Endodermal cell (in vitro differentiated cells): ENCODE results near the gene TMEM200A. TPM values are rescaled to one million over a fixed set of nuclear protein-coding genes. Genes with fewer than 3 reads are reported as not detected.

Experiments
- DNase-seq: peaks from one replicate; pipeline ENCODE4 v3.0.0-alpha.2; 2017
- H3K27ac ChIP-seq: 2 replicates; pipeline ENCODE4 v1.5.1; 2013; ENCODE audit warnings: mild to moderate bottlenecking, low read depth, low read length, moderate library complexity
- H3K27me3 ChIP-seq: 2 replicates; pipeline ENCODE4 v1.6.1; 2013; ENCODE audit warnings: mild to moderate bottlenecking, low read length, moderate library complexity; ENCODE audit not compliant: insufficient read depth, control insufficient read depth, poor library complexity, severe bottlenecking
- H3K36me3 ChIP-seq: 2 replicates; pipeline ENCODE4 v1.7.0; 2013; ENCODE audit warnings: mild to moderate bottlenecking, low read length, moderate library complexity; ENCODE audit not compliant: control insufficient read depth, insufficient read depth
- H3K4me1 ChIP-seq: one replicate; pipeline ENCODE4 v1.7.0; 2013; ENCODE audit warnings: low read length; ENCODE audit not compliant: control insufficient read depth, insufficient read depth
- H3K4me3 ChIP-seq: 2 replicates; pipeline ENCODE4 v1.5.1; 2013; ENCODE audit warnings: mild to moderate bottlenecking, low read length, moderate library complexity
- H3K9ac ChIP-seq: 2 replicates; pipeline ENCODE4 v1.6.1; 2013; ENCODE audit warnings: mild to moderate bottlenecking, low read length, moderate library complexity; ENCODE audit not compliant: poor library complexity, severe bottlenecking; ENCODE audit errors: extremely low read depth
- H3K9me3 ChIP-seq: 2 replicates; pipeline ENCODE4 v1.6.1; 2013; ENCODE audit warnings: mild to moderate bottlenecking, low read length, moderate library complexity; ENCODE audit not compliant: control insufficient read depth
- H3K27ac Mint-ChIP-seq: 2 replicates; pipeline ENCODE4 v1.8.0; 2020; ENCODE audit warnings: mixed read lengths
- H3K27me3 Mint-ChIP-seq: 2 replicates; pipeline ENCODE4 v1.8.0; 2021; ENCODE audit warnings: mild to moderate bottlenecking, mixed read lengths; ENCODE audit not compliant: insufficient read depth
- H3K36me3 Mint-ChIP-seq: 2 replicates; pipeline ENCODE4 v1.8.0; 2020; ENCODE audit warnings: low read depth, mixed read lengths
- H3K4me1 Mint-ChIP-seq: 2 replicates; pipeline ENCODE4 v1.8.0; 2020; ENCODE audit warnings: mixed read lengths
- H3K4me3 Mint-ChIP-seq: 2 replicates; pipeline ENCODE4 v1.8.0; 2020; ENCODE audit warnings: mild to moderate bottlenecking, moderate library complexity, mixed read lengths
- H3K9me3 Mint-ChIP-seq: 2 replicates; pipeline ENCODE4 v1.8.0; 2020; ENCODE audit warnings: mild to moderate bottlenecking, mixed read lengths
- CTCF ChIP-seq: fragments of 200-600 bp; sonication (generic); conservative IDR thresholded peaks from 2 replicates; pipeline ENCODE4 v1.5.0; 2021; ENCODE audit warnings: antibody characterized with exemption, mild to moderate bottlenecking
- WGBS, 2 experiments: methylation state at CpG; one replicate each; pipeline versions ENCODE4 v1.1.5 to v1.1.7; 2013; ENCODE audit warnings: missing lambda C conversion rate in 2 of 2, mixed read lengths in 1 of 2; ENCODE audit not compliant: insufficient coverage in 1 of 2, insufficient read length in 1 of 2; 5-methylcytosine and 5-hydroxymethylcytosine counted together
- total RNA-seq, 2 donors: library from RNA; stranded (reverse); fragmentation: NEBNext Ultra II Directional in 1 of 2; extraction: Animal tissue kit (Norgen Biotek cat#: 25700) in 1 of 2; gene quantifications; 2 replicates in 1 of 2; 3 replicates in 1 of 2; pipeline ENCODE4 v1.2.1, GENCODE V29; 2021

Gene TMEM200A
- total RNA-seq, 2 donors from 2014 or later = 6.4 to 7.6 TPM

- H3K4me3 ChIP-seq = no peak overlapping the region
- DNase-seq = no peak
- no peaks in the 10 kb centered on the region for H3K9me3 ChIP-seq
- no peaks in the 10 kb centered on the region for H3K36me3 ChIP-seq
- 87 to 100% methylated on average over 4 to 5 of the region's 5 CpGs for WGBS, 2 experiments
- no peaks in the 10 kb centered on the region for H3K9me3 Mint-ChIP-seq
- no peaks in the 10 kb centered on the region for H3K27me3 ChIP-seq
- no peak for TF ChIP-seq CTCF
- H3K27ac Mint-ChIP-seq = no peak overlapping the region
- peaks cover 2% of the 10 kb centered on the region for H3K27me3 Mint-ChIP-seq
- no peak overlapping the region for H3K9ac ChIP-seq
- H3K4me1 ChIP-seq = peaks cover 5% of the 10 kb centered on the region
- H3K4me1 Mint-ChIP-seq = peaks cover 3% of the 10 kb centered on the region
- H3K27ac ChIP-seq = no peak overlapping the region
- no peaks in the 10 kb centered on the region for H3K36me3 Mint-ChIP-seq
- H3K4me3 Mint-ChIP-seq = no peak overlapping the region
Observed at GRCh38 chr6:130459316-130459715, 93.5 kb downstream of the TMEM200A start.

GRCh38 chr6:130460934-130461333 is 95.1 kb downstream of the TMEM200A start:
- Mint-ChIP-seq H3K4me1 (peaks cover 1% of the 10 kb centered on the region), H3K36me3 (no peaks in the 10 kb centered on the region), H3K4me3 (no peak overlapping the region), H3K9me3 (no peaks in the 10 kb centered on the region), H3K27ac (no peak overlapping the region), H3K27me3 (peaks cover 2% of the 10 kb centered on the region)
- no peaks in the 10 kb centered on the region for H3K9me3 ChIP-seq
- TF ChIP-seq CTCF = no peak
- peaks cover 1% of the 10 kb centered on the region for H3K4me1 ChIP-seq
- H3K4me3 ChIP-seq = no peak overlapping the region
- no peaks in the 10 kb centered on the region for H3K27me3 ChIP-seq
- no peak overlapping the region for H3K9ac ChIP-seq
- WGBS, 2 experiments = 91% methylated on average over 1 of the region's 1 CpG; no CpG with 5 or more reads in 1 of the 2 experiments
- no peaks in the 10 kb centered on the region for H3K36me3 ChIP-seq
- no peak for DNase-seq
- H3K27ac ChIP-seq = no peak overlapping the region

GRCh38 chr6:130466052-130466747 is 100.4 kb downstream of the TMEM200A start:
- Mint-ChIP-seq H3K4me3 (no peak overlapping the region), H3K9me3 (no peaks in the 10 kb centered on the region), H3K27me3 (no peaks in the 10 kb centered on the region), H3K27ac (no peak overlapping the region), H3K36me3 (no peaks in the 10 kb centered on the region), H3K4me1 (peaks cover 19% of the 10 kb centered on the region)
- Histone ChIP-seq H3K9me3 (no peaks in the 10 kb centered on the region), H3K4me1 (no peaks in the 10 kb centered on the region), H3K27ac (no peak overlapping the region), H3K27me3 (no peaks in the 10 kb centered on the region), H3K4me3 (no peak overlapping the region), H3K9ac (no peak overlapping the region), H3K36me3 (no peaks in the 10 kb centered on the region)
- WGBS, 2 experiments = 92 to 93% methylated on average over 8 to 9 of the region's 9 CpGs
- DNase-seq = no peak
- no peak for TF ChIP-seq CTCF
